ENCODE measurements around the gene CRACR2A.

CRACR2A gene

DNA sequence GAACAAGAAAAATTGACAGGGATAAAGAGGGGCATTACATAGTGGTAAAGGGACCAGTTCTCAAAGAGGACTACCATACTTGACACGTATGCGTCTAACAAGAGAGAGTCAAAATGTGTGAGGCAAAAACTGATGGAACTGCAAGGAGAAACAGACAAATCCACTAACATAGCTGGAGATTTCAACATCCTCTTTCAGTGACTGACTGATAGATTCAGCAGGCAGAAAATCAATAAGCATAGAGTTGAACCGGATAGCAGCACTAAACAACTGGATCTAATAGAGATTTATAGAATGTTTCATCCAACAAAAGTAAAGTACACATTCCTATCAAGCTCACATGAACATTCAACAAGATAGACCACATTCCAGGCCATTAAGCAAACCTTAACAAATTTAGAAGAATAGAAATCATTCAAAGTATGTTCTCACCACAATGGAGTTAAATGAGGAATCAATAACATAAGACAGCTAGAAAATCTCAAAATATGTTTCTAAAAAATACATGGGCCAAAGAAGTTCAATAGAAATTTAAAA, 16.1 kb upstream of the CRACR2A start:
- DNase-seq (ENCODE audit: low read depth), result no peak
- TF ChIP-seq, protein P1, sequence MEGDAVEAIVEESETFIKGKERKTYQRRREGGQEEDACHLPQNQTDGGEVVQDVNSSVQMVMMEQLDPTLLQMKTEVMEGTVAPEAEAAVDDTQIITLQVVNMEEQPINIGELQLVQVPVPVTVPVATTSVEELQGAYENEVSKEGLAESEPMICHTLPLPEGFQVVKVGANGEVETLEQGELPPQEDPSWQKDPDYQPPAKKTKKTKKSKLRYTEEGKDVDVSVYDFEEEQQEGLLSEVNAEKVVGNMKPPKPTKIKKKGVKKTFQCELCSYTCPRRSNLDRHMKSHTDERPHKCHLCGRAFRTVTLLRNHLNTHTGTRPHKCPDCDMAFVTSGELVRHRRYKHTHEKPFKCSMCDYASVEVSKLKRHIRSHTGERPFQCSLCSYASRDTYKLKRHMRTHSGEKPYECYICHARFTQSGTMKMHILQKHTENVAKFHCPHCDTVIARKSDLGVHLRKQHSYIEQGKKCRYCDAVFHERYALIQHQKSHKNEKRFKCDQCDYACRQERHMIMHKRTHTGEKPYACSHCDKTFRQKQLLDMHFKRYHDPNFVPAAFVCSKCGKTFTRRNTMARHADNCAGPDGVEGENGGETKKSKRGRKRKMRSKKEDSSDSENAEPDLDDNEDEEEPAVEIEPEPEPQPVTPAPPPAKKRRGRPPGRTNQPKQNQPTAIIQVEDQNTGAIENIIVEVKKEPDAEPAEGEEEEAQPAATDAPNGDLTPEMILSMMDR (IDR thresholded peaks at IDR 0.05; ENCODE audit: insufficient read depth, low read depth, low read length, missing control alignments), result no peak

DNA sequence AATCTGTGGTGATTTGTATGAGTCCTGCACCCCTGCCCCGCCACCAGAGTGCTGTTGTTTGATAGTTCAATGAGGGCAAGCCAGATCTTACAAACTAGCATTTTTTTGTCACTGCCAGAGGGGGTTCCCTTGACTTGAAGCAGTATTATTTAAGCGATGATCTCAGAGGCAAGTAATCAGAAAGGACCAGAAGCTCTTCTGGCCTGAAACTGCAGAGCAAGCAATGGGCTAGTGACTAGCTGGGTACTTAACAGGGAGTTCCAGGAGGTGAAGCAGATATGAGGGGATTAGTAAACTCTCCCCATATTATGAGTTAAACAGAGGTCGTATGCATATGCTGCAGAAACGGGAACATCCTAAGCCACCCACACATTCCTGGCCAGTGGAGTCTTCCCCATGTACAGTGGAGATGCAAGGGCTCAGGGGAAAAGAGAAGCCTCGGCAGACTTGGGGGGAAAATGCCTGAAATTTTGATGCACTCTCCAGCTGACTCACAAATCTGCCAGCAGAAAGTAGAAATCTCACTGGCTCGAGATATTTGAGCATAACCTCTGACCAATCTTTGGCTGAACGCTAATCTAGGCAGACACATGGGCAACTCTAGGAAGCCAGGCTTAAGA, 8.3 kb upstream of the CRACR2A start:
- TF ChIP-seq, protein P1 (IDR thresholded peaks at IDR 0.05; ENCODE audit: insufficient read depth, low read depth, low read length, missing control alignments), result no peak
- DNase-seq (ENCODE audit: low read depth), result no peak
- H3K4me3 ChIP-seq (ENCODE audit: low read depth, low read length), result no peak overlapping the region

More for the DNA sequence above, 16.1 kb upstream of the CRACR2A start:
- no peak overlapping the region for H3K4me3 ChIP-seq (ENCODE audit: low read depth, low read length)

DNA sequence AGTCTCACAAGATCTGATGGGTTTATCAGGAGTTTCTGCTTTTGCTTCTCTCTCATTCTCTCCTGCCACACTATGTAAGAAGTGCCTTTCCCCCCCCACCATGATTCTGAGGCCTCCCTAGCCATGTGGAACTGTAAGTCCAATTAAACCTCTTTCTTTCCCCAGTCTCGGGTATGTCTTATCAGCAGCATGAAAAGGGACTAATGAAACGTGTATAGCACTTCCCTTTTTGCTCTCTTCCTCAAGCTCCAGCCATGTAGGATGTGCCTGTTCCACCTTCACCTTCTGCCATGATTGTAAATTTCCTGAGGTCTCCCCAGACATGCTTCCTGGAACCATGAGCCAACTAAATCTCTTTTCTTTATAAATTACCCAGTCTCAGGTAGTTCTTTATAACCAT, 7.0 kb upstream of the CRACR2A start:
- no peak for DNase-seq (ENCODE audit: low read depth)
- H3K4me3 ChIP-seq (ENCODE audit: low read depth, low read length), result no peak overlapping the region
- TF ChIP-seq, protein P1 (IDR thresholded peaks at IDR 0.05; ENCODE audit: insufficient read depth, low read depth, low read length, missing control alignments), result no peak

DNA sequence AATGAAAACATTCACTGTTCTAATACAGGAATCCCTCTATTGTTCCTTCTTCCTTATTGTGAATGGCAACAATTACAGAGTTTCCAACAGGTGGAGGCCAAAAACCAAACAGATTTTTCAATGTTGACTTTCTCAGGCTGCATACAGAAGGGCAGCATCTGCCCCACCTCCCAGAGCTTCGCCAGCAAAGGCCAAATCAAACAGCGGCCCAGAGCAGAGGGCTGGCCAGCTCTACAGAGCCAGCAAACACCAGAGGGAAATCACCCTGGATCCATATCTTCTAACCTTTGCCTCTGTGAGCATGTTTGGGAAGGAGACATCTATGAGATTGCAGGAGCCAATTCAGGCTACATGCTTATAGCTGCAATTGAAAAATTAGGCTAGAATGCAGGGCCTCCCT, 4.4 kb upstream of the CRACR2A start:
- no peak overlapping the region for H3K4me3 ChIP-seq (ENCODE audit: low read depth, low read length)
- TF ChIP-seq, protein P1 (IDR thresholded peaks at IDR 0.05; ENCODE audit: insufficient read depth, low read depth, low read length, missing control alignments), result no peak
- no peak for DNase-seq (ENCODE audit: low read depth)

DNA sequence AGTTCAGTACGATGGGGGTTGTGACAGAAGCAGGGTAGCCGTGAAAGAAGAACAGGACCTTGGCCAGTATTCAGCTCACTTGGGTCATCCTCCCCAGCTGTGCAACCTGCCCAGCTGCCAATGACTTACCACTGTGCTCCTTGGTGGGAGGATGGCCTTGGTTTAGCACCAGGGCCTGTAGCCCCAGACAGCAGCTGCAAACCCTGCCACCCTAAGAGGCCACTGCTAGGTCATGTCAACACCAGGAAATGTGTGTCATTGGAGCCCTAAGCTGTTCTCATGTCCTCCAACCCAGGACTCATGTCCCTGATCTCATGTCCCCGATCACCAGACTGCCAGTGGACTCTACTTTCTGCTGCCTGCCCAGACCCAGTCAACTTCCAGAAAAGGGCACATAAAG, 3.0 kb upstream of the CRACR2A start:
- no peak for DNase-seq (ENCODE audit: low read depth)
- no peak overlapping the region for H3K4me3 ChIP-seq (ENCODE audit: low read depth, low read length)
- TF ChIP-seq, protein P1 (IDR thresholded peaks at IDR 0.05; ENCODE audit: insufficient read depth, low read depth, low read length, missing control alignments), result no peak

DNA sequence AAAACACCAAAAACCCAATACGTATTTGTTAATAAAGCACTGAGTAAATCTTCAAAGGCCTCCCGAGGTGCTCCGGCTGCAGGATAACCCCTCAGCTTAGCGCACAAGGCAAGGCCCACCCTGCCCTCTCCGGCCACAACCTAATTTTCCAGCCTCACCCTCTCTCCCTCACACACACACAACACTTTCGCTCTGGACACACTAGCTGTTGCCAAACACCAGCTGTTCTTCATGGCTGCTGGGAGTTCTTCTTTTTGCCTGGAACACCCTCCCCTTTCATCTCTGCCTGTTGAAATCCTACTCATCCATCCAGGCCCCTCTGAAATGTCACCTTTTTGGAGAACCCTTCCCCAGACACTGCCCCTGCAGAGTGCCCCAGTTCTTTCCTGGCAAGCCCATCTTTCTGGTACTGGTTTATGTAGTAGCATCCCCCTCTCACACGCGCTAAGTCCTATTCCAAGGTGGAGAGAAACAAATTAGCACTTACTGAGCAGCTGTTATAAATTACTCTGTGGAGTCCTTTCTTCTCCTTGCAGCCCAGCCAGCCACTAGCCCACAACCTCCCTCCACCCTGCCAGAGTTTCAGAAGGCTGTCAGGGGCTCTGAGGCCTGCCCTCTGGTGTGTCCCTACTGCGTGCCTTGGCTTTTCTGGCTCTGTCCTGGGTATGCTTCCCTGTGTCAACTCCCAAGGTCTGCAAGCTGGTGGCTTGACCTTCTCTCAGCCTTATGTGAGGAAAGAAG, 805 bp upstream of the CRACR2A start:
- DNase-seq (ENCODE audit: low read depth), result peak; percentile 21
- H3K4me3 ChIP-seq (ENCODE audit: low read depth, low read length), result peak overlapping the region; percentile 91
- TF ChIP-seq, protein P1 (IDR thresholded peaks at IDR 0.05; ENCODE audit: insufficient read depth, low read depth, low read length, missing control alignments), result no peak
